DMS79 treated with DMSO at 0.1 percent for 48 hours (cell line): ENCODE results near the gene LMX1A.

Experiments used
- DNase-seq: peaks from one replicate; lab custom pipeline; 2025; lab: John Stamatoyannopoulos, UW

Gene LMX1A

DNA sequence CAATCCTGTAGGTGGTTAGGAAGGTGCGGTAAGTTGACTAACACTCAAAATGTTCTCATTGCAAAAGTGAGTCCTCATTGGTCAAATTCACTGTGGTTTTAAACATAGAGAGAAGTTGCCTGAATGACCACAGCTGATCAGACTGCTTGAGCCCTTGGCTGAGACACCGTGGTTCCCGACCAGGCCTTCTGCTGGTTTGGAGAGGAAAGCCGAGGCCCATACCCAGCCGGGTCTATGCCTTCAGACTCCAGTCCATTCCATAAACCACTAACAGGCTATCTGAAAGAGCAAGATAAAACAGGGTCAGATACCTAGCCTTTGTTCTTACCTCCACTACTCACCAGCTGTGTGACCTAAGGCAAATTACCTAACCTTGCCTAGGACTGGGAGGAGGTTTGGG is 133.9 kb downstream of the LMX1A start:
- peak; percentile 87 for DNase-seq

DNA sequence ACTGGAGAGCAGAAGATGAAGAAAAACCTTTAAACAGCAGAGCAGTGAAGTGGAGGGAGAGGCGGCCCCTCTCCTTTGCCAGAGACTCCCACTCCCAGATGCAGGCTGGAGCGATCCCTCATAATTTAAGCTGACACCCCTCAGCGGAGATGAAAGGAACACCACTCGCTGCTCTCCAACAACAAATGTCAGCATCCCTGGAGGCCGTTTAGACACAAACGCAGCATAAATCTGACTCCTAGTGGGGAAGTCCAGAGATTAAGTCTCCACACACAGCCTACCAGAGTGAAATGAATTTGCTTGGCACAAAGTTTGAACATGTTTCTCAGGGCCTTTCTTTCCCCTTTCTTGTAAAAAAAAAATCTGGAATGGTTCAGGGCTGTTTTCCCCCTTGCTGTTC is 137.8 kb downstream of the LMX1A start:
- peak; percentile 37 for DNase-seq

DNA sequence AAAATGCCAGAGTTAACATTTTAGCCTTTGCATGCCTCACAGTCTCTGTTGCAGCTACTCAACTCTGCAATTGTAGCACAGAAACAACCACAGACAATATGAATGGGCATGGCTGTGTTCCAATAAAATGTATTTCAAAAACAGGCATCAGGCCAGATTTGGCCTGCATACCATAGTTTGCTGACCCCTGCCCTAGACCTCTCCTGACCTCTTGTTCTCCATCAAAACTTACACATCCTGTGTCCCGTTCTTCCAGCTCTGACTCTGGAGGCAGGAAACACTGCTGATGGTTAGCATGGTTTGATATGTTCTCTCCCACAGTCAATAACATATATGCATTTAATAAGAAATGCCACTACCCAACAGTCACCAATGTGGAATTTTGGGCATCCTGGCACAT is 138.6 kb downstream of the LMX1A start:
- no peak for DNase-seq

DNA sequence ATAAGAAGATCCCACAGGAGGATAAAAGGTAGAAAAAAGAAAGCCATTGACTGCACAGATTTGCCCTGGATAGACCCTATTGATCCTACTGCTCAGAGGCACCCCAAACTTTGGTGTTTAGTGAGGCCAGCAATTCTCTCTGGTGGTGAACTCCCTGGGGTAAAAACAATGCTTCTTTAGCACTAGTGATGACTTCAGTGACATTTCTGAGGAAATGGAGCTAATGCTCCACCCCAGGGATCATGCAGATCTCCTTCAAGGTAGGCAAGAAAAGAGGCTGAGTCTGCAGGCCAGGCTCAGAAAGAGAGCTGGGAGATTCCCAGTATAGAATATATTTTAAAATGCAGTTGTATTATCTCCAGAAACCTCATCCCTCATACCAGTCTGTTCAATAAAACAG is 140.3 kb downstream of the LMX1A start:
- no peak for DNase-seq

DNA sequence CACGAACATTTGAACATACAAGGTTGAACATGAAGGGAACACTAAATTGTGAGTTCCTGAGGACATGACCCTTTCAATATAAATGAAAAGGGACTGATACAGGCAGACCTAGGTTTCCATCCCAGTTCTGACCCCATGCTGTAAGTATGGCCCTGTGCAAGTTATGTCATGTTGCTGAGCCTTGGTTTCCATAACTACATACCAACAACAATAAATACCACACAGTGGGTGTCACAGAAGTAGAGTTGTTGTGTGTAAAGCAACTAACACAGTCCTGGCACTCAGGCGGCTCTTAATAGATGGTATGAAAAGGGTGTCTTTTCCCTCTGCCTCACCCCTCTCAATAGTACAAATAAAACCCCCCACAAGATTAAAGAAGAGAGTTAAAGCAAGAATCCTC is 140.8 kb downstream of the LMX1A start:
- no peak for DNase-seq

DNA sequence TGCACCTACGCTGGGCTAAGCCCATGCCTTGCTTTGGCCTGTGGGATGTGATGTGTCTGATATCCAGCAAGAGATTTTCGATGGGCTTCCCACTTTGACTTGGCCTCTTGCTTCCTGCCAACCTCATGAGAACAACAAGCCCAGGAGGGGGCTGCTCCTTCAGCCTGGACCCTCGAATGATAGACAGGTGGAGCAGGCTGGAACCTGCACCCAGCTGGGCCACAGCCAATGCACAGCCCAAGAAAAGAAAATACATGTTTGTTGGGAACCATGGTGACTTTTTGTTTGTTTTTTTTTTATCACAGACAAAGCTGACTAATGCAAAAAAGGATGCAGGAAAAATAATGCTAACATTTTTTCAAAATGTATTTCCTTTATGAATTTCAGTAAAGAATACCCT is 144.3 kb downstream of the LMX1A start:
- no peak for DNase-seq

DNA sequence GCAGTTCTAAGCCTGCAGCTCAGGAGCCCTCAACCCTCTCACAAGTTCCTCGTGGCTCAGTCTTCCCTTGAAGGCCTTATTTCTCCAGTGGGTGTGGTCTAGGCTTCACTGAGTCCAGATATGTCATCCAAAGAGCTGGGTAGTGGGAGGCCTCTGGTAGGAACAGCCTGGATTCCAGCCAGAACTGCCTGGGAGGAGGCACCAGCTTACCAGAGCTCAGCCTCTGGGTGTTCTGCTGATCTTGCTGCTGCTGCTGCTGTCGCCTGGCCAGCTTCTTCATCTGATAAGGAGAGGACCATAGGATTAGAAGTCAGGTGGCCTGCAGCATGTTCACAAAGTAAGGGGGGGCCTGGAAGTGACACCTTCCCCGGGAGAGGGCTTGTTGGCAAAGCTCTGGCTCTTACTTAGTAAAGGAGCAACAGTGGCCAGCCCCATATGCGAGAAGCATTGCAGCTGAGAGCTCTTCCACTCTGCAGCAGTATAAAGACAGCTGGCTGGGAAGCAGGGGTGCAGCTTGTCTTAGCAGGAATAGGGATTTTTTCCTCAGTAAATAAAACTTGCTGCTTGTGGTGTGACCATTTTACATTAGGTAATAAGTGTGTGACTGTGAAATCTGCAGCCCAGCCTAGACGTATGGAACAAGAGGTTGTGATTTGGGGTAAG is 148.5 kb downstream of the LMX1A start:
- peak; percentile 8 for DNase-seq

DNA sequence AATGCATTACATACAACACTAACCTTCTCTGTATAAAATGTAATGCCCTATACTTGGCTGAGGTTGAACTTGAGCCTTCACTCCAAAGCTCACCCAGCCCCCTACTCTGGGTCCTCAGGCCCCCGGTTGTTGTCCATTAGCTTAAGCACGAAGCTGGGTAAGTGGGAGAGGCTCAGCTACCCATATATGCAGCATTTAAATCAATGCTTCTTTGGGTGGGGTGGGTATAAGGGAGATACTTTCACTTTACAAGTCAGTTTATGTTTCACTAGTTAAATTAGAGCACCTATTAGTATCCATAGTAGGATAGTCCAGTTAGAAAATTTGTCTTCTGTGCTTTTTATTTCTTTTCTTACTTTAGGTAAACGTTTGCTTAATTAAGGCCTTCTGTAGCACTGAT is 151.4 kb downstream of the LMX1A start:
- no peak for DNase-seq

DNA sequence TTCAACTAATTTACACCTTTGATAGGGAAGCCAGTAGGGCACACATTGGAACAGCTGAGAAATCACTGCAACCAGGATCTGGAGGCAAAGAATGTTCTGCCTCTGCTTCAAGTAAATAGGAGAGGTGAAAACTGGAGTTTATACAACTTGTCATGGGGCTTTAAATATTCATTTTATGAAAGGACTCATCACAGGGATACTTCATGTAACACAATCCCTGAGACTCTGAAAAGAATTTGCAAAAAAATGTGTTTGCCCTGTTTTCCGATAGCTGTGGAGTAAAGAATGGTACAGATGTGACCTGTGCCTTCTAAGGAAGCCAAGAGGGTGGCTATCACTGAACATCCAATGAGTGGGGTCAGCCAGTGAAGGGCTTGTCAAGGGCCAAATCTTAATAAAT is 152.0 kb downstream of the LMX1A start:
- no peak for DNase-seq

DNA sequence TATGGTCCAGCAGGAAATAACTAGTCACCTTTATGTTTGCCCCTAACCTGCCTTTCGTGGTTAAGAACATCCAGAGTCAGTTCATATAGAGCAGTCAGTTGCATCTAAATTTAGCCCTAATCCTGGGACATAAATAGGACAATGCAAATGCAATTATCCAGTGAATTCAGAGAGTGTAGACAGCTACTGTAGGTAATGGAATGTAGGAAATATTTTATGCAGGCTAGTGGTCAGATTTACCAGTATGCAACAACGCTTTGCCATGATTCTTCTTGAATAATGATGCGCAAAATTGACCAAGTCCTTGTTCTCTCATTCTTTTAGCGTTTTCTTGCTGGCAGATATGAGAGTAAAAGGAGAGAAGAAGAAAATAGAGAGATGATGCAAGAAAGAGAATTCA is 165.4 kb downstream of the LMX1A start:
- no peak for DNase-seq

DNA sequence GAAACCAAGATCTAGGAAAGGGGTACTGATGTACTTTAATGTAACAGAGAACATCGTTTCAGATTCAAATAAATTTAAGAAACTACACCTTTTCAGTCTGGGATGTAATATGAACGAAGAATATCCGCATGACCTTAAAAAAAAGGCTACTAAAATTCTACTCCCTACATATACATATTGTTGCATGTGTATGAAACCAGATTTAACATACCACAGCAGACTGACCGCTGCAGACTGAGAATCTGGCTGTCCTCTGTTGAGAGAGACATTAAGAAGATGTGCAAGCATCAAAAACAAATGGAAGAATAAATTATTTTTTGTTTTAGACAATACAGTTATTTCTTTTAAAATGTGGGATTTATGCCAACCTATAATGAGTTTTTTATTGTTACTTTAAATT is 166.6 kb downstream of the LMX1A start:
- no peak for DNase-seq

DNA sequence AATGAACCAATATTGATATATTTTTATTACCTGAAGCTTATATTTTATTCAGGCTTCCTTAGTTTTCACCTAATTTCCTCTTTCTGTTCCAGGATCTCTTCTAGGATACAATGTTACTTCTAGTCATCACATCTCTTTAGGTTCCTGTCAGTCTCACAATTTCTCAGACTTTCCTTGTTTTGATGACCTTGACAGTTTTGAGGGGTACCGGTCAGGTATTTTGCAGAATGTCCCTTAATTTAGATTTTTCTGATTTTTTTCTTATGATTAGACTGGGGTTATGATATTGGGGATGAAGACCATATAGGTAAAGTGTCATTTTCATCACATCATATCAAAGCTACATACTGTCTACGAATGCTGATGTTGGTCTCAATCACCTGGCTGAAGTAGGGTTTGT is 167.5 kb downstream of the LMX1A start:
- DNase-seq: no peak

DNA sequence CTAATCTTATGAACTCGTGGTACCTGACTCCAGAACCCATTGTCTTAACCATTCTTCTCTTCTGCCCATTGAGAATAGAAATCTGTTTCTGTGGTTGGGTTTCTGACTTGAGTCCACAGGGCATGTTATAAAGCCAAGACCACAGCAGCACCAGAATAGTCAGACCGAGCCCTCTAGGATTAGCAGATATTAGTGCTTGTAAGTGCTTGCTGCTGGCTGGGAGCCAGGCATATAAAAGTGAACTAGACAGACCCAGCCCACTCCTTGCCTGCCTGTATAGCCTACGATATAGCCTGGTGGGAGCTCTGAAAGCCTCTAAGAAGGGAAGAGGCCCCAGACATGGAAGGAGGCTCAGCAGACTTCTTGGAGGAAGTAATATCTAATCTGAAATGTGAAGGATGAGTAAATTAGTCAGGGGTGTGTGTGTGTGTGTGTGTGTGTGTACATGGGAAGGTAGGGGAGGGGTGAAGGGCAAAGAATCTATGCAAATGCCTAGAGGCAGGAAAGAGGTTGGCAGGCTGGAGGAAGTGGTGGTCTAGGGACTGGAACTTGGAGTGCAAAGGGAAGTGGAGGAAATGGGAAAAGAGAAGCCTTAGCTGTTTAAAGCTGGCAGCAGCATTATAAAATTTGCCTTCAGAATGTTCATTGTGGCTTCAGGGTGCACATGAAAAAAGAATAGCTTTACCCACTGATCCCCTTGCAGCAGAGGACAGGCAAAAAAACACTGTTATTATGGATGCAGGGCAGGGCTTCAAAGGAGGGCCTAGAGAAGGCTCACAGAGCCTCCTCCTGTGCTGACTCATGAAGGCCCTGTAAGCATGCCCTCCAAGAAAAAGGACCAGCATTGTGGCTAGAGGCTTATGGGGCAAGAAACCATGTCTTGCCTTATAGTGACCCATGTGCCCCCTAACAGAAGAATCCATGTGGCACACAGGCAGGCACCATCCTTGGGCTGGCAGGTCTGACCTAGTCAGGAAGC is 169.2 kb downstream of the LMX1A start:
- DNase-seq: peak; percentile 70

DNA sequence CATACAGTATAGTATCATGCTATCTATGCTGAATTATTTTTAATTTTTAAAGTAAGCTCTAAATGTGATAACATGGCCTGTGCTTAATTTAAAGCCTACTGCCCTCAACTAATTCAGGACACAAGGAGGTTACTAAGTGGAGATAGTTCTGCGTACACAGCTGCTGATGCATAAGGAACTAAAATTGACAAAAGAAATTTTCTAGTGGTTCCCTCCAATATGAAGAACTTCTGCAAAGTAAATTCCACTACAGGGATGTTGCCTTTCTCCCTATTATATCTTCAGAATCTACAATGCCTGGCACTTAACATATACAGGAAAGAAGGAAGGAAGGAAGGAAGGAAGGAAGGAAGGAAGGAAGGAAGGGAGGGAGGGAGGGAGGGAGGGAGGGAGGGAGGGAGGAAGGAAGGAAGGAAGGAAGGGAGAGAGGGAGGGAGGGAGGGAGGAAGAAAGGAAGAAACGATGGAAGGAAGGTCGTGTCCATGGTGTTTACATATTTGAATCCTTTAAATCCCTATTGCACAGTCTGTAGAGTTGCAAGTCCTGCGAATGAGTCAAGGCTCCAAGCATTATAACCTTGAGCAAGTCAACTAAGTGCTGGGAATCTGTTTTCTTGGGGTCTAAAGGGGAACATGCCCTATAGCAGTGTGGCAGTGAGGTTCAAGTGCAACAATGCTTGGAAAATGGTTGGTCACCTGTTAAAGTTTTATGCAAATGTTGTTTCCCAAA is 171.2 kb downstream of the LMX1A start:
- DNase-seq: no peak

DNA sequence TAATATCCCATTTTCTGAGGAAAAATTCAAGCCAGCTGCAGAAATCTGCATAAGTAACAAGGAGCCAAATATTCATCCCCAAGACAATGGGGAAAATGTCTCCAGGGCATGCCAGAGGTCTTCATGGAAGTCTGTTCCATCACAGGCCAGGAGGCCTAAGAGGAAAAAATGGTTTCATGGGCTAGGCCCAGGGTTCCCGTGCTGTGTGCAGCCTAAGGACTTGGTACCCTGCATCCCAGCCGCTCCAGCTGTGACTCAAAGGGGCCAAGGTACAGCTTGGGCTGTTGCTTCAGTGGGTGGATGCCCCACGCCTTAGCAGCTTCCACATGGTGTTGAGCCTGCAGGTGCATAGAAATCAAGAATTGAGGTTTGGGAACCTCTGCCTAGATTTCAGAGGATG is 173.5 kb downstream of the LMX1A start:
- DNase-seq: no peak

DNA sequence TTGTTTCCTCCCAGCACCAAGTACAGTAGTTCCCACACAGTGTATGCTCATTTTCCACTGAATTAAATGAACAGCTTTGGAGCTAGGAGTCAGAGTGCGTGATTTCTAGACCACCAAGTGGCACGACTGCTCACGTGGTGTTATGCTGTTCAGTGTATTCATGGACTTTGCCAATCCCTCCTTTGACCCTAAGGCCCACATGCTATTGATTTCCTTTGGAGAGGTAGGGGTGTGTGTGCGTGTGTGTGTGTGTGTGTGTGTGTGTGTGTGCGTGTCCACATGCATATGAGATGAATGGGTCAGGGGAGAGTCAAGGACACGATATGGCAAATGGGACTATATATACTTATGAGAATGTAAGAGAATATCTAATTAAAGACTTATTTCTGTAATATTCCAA is 177.2 kb downstream of the LMX1A start:
- no peak for DNase-seq

DNA sequence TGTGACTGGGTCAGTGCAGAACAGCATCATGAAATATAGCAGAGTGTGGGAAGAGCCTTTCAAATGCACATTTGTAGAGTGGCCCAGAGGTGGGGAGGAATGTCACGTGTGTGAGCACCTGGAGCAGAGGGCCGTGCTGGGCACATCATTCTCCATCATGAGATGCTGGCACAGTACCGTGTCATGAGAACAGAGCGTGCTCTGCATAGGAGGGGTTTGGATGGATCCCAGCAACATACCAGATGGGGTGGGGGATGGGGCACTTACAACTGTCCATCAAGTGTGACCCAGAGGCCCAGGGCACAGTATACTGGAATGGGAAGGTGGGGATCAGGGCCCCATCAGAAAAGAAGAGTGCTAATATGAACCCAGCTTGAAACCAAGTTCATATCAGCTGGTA is 182.0 kb downstream of the LMX1A start:
- no peak for DNase-seq

DNA sequence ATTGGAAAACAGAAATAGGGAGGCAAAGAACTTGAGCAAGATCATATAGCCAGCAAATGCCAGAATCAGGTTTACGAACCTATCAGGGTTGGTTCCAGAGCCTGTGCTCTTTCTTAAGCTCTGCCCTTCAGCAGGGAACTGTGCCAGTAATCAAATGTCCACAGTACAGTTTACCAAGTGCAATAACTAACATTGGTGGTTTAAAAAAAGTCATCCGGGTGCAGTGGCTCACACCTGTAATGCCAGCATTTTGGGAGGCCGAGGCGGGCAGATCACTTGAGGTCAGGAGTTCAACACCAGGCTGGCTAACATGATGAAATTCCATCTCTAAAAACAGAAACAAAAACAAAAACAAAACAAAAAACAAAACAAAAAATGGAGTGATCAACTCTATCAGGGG is 182.7 kb downstream of the LMX1A start:
- no peak for DNase-seq

DNA sequence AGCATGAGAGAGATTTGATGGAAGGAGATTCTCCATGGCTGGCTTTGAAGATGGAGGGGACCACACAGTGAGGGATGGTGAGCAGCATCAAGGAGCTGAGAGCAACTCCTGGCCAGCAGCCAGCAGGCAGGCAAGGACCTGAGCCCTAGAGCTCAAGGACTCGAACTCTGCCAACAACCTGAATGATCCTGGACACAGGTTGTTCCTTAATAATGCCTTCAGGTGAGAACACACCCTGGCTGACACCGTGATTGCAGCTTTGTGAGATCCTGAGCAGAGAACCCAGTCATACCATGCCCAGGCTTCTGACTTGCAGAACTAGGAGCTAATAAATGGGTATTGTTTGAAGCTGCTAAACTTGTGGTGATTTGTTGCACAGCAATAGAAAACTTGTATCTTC is 183.1 kb downstream of the LMX1A start:
- DNase-seq: peak; percentile 85

DNA sequence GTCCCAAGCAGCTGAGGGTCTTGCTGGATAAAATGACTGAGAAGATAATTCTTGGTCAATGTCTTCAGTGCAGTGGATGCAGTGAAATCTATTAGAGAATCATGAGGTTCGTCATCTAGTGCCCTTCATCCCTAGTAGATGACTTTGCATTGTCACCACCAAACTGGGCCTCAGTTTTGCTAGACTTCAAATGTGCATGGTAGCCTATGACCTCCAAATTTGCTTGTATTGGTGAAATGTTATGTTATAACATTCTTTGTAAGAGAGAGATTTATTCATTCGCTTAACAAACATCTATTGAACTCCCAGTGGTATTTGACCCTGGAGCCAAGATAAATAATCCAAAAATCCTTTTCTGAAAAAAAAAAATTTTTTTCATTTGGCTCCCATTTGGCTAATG is 183.8 kb downstream of the LMX1A start:
- no peak for DNase-seq

DNA sequence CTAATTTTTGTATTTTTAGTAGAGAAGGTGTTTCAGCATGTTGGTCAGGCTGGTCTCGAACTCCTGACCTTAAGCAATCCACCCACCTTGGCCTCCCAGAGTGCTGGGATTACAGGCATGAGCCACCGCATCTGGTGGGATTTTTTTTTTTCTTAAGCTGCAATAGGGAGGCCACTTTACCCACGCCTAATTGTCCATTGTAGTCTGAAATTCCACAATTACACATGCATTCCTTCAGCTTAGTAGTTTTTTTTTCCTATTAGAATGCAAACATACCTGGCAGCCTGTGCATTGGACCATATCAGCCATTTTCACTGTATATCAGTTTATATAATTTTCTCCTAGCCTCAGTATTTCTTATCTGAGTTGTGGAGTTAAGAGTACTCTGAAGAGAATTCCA is 186.8 kb downstream of the LMX1A start:
- no peak for DNase-seq

DNA sequence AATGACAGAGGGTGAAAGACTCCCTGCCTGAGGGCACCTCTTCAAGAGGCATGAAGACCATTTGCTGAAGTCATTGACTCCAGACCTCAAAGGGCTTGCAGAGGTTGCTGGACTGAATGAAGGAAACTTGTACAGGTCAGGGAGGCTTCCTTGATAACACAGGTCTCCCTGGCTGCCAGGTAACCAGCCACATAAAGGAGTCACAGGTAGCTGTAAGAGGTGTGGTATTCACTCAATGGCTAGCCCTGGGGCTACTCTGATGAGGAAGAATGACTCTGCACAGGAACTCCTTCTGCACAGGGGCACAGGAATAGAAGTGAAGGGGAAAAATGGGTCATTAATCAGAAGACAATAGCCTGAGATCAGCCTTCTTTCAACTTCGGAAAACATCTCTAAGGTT is 187.5 kb downstream of the LMX1A start:
- peak; percentile 7 for DNase-seq

DNA sequence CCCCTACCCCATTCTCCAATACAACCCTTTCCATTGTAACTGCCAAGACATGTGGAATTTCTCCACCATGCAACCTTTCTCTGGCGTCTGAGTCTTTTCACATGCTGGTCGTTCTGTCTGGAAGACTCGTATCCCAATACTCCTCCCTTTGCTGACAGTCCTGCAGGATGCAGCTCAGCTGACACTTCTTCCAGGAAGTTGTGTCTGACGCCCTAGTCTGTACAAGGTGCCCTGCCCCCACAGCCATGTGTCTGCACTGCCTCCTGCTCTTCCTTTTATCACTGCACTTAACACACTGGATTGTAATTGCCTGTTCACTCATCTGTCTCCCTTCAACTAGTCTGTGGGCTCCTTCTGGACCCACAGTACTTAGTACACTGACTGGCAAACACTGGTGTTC is 188.0 kb downstream of the LMX1A start:
- DNase-seq: no peak
